Measurements from ENCODE around the gene B4GALNT4.

B4GALNT4 gene

DNA sequence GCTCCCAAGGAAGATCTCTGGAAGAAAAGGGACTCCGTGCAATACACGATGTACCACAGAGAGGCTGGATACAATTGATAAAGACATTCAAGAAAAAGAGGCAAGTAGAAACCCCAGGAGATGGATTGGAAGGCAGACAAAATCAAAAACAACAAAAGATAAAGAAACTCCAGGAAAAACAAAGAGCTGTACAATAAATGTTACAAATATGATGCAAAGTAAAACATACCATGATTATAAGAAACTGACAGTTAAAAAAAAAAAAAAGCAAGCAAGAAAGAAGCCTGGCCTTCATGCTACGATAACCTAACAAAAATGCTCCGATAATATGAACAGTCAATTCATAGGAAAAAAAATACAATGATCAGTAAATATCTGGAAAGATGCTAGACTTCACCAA lies 56.0 kb downstream of the B4GALNT4 start:
- DNase-seq = no peak

DNA sequence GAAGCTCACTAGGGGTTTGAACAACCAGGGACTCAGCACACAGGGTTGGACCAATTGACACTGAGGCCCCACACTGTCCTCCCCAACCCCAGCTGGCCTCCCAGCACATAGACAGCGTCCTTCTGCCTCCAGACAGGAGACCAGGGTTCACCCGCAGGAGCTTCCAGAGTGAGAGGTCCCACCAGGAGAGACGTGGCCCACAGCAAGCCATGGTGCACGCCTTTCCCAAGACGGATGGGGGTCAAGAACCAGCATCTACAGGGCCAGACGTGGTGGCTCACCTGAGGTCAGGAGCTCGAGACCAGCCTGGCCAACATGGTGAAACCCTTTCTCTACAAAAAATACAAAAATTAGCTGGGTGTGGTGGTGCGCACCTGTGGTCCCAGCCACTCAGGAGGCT lies 57.6 kb downstream of the B4GALNT4 start:
- no peak for DNase-seq

DNA sequence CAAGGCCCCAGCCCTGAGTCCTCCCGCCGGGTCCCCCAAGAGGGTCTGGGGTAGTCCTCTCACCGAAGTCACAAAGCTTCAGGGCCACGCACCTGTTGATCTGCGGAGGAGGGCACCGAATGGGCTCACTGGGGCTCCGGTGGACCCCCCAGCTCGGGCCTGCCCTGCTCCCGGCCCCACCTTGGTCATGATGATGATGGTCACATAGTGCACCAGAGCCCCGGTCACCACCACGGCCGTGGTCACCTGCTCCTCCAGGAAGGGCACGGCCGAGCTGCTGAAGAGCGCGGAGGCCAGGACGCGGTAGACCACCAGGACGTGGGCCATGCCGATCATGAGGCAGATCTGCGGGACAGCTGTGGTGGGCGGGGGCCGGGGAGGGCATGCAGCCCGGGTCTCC lies 59.0 kb downstream of the B4GALNT4 start:
- no peak for DNase-seq

DNA sequence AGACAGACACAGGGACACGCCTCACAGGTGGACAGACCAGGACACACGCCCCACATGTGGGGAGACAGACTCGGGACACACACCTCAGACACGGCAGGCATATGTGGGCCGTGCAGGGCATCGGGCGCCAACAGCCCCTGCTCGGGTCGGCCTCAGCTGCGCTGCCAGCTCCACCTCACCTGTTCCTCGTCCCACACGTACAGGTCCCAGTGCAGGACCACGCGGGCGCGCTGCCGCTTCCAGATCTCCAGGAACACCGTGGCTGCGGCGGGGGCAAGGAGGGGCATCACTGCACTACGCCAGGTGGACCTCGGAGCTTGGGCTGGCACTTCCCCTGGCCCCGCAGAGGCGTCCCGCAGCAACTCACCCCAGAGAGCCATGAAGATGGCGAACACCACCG lies 60.1 kb downstream of the B4GALNT4 start:
- no peak for DNase-seq

DNA sequence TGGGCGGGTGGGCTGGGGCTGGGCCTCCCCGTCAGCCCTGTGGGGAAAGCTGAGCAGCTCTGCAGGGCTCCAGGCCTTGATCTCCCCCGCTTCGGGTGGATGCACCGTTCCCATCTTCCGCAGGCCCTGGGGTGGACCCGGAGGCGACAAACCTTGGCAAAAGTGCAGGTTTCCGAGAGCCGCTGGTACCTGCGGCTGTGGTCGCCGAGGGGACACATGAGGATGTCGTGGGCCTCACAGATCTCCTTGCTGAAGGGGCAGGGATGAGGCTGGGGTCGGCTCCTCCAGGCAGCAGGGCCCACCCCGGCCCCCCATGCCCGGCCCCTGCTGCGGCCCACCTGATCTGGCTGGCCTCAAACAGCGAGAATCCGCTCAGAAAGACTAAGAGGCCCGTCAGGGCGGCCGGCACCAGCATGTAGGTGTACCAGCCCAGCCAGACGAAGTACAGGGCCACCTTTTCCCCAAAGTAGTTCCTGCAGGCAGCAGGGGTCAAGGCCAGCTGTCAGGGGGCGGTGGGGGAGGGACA lies 60.7 kb downstream of the B4GALNT4 start:
- DNase-seq = no peak
